ENCODE measurements around the gene CDH7.

DNA sequence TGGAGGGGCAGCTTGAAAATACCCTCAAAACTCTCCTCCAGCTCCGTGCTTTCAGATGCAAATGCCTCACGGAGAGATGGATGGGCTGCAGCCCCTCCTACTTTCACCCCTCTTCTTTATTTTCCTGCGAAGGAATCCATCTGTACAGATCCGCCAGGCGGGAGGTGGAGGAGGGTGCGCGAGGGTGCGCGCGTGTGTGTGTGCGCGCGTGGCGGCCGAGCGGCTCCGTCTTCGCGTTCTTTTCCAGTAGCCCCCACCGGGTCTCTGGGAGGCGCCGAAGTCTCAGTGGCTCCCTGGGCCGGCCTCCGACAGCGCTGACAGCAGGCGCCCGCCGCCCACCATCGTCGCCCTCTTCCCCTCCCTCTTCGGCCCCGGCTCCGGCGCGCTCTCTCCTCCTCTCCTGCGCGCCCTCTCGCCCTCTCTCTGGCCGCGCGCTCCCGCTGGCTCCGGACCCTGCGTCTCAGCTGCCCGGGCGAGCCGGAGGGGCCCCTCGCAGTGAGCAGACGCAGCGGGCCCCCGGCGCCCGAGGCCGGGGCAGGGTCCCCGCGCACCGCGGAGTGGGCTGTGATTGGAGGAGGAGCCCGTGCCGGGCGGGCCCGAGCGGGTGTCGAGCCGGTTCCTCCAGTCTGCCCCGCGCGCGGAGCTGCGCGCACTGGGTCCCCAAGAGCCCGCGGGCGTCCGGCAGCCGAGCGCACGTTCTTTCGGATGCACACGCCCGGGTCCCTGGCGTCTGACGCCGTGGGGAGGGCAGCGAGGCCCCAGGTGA, at the start of gene CDH7:
- TF ChIP-seq, protein P1, sequence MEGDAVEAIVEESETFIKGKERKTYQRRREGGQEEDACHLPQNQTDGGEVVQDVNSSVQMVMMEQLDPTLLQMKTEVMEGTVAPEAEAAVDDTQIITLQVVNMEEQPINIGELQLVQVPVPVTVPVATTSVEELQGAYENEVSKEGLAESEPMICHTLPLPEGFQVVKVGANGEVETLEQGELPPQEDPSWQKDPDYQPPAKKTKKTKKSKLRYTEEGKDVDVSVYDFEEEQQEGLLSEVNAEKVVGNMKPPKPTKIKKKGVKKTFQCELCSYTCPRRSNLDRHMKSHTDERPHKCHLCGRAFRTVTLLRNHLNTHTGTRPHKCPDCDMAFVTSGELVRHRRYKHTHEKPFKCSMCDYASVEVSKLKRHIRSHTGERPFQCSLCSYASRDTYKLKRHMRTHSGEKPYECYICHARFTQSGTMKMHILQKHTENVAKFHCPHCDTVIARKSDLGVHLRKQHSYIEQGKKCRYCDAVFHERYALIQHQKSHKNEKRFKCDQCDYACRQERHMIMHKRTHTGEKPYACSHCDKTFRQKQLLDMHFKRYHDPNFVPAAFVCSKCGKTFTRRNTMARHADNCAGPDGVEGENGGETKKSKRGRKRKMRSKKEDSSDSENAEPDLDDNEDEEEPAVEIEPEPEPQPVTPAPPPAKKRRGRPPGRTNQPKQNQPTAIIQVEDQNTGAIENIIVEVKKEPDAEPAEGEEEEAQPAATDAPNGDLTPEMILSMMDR (IDR thresholded peaks at IDR 0.05): no peak
- no peak for TF ChIP-seq POLR2A (IDR thresholded peaks at IDR 0.05)
